DMS 273 (cell line): ENCODE measurements around the gene METTL4.

Source experiments
- DNase-seq: peaks from one replicate; lab custom pipeline; 2025; ENCODE audit not compliant: unreplicated experiment; lab: John Stamatoyannopoulos, UW

METTL4 gene

GRCh38 chr18:2571200-2572170 is at the start of gene METTL4, which contains the start of gene NDC80:
Gene METTL4 (minus strand): TSS chr18:2571505. CDS start chr18:2567216, 4,289 bp downstream.
Gene NDC80 (plus strand): TSS chr18:2571557. CDS start chr18:2572986, 1,429 bp downstream.
- peak; percentile 95 for DNase-seq

GRCh38 chr18:2618009-2618408 is 46.7 kb upstream of the METTL4 start:
- DNase-seq: no peak

DNA sequence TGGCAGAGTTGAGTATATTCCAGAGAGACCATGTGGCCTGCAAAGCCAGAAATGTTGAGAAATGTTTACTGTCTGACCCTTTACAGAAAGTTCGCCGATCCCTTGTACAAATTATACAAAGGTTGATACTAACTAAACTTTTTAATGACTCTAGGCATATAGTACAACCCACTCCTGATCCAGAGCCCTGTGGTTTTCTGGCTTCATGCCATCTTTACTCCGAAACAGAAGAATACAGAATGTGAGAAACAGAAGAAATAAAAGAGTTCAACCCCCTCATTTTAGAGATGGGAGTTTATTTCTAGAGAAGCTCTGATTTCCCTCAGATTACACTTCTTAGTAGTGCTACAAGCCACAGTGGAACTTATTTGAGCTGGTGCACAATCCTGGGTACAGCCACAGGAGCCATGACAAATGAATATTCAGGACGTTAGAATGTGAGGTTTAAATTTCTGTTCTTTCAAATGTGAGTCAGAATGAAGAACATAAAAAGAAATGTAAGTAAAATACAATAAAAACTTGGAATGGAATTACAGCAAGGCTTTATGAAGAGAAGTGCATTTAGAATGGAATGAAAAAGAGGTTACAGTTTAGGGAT is 46.2 kb upstream of the METTL4 start:
- peak; percentile 8 for DNase-seq

GRCh38 chr18:2612996-2613395 is 41.7 kb upstream of the METTL4 start:
- DNase-seq: no peak

DNA sequence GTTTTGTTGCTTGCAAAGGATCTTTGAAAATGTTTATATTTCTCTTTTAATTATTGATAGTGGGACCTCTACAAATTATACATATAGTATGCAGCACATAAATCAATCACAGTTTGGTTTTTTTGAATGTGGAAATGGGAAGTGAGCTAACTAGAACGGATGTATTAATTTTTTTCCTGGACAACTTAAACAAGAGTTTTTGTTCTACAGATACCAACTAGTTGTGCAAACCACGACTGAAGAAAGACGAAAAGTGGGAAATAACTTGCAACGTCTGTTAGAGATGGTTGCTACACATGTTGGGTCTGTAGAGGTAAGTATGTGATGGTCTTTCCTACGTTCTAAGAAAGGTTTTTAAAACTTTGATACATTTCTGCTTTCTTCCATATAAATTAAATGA is 39.2 kb upstream of the METTL4 start:
- DNase-seq: no peak

GRCh38 chr18:2609604-2610003 is 38.3 kb upstream of the METTL4 start:
- no peak for DNase-seq

- no peak for DNase-seq
Measured at GRCh38 chr18:2606335-2606734, 35.0 kb upstream of the METTL4 start.

- DNase-seq: no peak
Measured at GRCh38 chr18:2602844-2603243, 31.5 kb upstream of the METTL4 start.

GRCh38 chr18:2597639-2598038 is 26.3 kb upstream of the METTL4 start:
- DNase-seq: no peak

- DNase-seq: no peak
Measured at GRCh38 chr18:2590303-2590702, 19.0 kb upstream of the METTL4 start.

DNA sequence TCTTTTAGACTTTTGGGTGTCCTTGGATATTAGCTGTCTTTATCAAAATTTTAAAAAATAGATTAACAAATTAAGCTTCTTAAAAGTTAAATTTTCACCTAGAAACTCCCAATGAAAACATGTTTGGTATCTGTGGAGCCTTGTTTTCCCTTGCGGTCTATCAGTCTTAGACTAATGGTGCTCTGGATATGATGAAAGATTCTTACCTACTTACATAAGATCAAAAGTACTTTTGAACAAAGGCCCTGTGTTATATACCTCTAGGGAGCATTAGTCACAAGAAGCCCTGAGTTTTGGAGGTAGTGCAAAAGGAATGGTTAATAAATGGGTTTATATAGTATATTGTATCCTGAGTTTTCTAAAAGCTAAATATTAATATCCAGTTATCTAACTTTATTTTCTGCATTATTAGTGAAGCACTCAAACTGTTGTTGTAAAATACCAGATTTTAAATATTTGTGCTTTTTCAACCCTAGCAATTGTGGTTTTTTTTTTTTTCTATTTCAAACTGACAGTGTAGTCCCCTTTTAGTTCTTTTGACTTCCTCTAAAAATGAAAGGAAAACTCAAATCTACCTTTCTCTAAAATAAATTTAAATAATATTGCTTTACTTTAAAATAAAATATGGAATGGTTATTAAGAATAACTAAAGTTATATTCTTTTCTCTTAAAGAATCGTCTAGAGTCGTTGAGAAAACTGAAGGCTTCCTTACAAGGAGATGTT is 18.2 kb upstream of the METTL4 start:
- DNase-seq: no peak

DNA sequence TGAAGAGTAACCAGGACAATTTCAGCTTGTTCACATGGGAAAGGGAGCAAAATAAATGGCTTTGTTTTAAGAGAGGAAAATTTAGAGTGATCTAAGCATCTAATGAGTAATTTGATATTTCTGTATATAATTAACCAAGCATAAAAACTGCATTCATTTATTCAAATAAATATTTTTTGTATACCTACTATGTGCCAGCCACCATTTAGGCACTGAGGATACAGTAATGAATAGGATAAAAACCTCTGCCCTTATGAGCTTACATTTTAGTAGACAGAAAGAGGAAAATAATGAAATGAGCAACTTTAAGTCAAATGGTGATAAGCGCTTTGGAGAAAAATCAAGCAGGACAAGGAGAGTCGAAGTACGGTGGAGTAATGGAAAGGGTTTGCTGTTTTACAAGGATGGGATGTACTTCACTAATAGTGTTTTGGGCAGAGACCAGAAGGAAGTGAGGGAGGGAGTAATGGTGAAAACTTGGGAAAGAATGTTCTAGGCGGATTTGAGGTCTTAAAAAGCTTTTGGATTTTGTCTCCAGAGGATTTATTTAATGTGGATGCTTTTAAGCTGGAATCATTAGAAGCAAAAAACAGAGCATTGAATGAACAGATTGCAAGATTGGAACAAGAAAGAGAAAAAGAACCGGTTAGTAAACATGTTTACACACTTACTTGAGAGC is 17.5 kb upstream of the METTL4 start:
- no peak for DNase-seq

- no peak for DNase-seq
Measured at GRCh38 chr18:2587788-2588187, 16.5 kb upstream of the METTL4 start.

- no peak for DNase-seq
Measured at GRCh38 chr18:2573408-2573807, 2.1 kb upstream of the METTL4 start.

DNA sequence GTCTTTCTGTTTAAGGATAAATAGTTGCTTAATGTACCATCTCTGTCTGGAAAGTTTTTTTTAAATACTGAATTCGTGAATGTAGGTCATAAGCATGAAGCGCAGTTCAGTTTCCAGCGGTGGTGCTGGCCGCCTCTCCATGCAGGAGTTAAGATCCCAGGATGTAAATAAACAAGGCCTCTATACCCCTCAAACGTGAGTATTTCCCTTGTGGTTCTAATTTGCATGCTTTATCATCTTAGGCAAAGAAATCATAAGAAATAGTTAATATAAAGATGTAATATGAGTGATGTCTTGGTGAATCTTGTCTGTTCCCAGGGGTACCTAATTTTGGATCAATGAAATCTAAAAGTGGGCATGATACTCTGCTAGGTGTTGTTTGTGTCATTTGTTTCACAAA is 1.6 kb upstream of the METTL4 start:
- DNase-seq: no peak

DNA sequence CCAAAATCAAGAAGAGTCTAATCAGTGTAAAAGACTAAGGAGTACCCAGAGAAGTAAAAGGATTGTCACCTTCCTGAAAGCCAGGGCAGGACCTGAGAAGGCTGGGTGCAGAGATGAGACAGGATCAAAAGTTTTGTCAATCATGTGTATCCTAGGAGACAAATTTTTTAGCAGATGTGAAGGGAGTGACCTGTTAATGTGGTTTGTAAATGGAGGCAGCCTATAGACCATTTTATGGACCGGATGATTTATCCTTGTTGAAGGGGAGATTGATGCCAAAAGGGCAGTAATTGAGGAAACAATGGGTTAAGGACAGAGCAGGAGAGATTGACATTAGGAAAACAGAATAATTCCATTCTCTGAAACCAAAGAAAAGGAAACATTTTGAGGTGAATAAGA is 865 bp upstream of the METTL4 start:
- DNase-seq: peak; percentile 41

GRCh38 chr18:2570772-2571199 is 519 bp downstream of the METTL4 start:
- peak; percentile 87 for DNase-seq

GRCh38 chr18:2569338-2570207 is 1.7 kb downstream of the METTL4 start:
- DNase-seq: no peak

DNA sequence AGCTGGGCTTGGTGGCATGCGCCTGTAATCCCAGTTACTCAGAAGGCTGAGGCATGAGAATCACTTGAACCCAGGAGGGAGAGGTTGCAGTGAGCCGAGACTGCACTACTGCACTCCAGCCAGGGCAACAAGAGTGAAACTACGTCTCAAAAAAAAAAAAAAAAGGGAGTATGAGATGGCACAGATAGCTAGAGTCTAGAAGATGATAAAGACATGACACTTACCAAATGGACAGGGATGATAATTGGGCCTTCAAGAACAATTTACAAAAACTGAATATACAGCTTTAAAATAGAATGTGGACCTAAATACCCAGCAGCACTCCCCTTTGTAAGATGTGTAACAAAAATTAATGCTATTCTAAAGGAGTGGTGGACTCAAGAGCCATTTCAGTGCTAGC is 2.7 kb downstream of the METTL4 start:
- no peak for DNase-seq

DNA sequence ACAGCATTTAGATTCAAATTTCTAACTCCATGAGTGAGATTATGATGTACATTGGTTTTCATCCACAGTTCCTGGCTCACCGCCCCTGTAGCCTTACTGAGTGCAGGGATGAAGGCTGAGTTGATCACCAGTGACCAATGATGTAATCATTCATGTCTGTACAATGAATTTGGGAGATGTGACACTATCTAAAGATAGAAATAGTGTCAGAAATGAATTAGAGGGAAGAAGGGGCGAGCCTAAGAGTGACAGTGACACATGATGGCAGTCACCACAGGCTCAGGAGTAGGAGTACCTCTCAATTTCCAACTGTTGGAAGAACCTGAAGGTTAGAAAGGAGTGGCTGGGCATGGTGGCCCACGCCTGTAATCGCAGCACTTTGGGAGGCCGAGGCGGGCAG is 3.2 kb downstream of the METTL4 start:
- DNase-seq: no peak
